T-helper 1 cell (primary cell): ENCODE measurements around the gene VPS13A.

ENCODE experiments used
- DNase-seq, 5 donors: peaks; one replicate each; pipeline ENCODE4 v3.0.0-alpha.2; 2012 to 2020

Gene VPS13A

DNA sequence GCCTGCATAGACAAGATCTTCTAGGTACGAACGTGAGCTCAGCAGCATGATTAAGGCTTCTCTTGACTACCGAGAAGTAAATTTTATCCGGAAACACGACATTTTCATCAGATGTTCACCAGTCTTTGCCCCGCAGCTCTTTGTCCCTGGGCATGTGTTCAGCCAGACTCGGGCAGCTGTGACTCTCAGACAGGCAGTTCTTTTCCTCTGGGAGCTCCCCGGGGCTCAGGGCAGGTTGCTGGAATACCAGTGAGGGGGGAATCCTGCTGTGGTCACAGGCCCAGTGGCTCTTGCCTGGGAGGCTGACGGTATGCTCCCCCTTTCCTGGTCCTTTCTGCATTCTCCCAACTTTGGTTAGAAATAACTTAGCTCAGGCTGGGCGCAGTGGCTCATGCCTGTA, 284.7 kb downstream of the VPS13A start:
- no peak for DNase-seq

DNA sequence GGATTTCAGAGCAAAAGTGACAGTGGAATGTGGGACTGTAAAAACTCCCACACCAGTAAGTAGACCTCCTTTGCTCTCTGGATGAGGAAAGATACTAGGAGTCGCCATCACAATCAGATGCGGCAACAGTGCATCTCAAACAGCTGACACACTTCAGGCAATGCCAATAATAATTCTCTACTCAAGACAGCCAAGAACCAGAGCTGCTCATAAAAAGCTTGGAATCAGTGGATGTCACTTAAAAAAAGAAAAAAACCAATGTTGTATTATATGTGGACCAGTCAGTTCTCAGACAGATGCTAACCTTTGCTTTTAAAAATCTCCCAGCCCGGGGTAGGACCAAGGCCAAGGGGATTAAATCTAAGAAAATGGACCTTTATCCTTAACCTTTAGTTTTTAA, 285.8 kb downstream of the VPS13A start:
- DNase-seq, result no peak

GRCh38 chr9:77464661-77465060, 287.3 kb downstream of the VPS13A start:
- DNase-seq, result no peak

GRCh38 chr9:77469515-77470231, 292.3 kb downstream of the VPS13A start:
- DNase-seq, result no peak
